ENCODE results near the gene FALEC.

FALEC gene

GRCh38 chr1:150545486-150546032 is 30.0 kb downstream of the FALEC start:
- H3K27ac ChIP-seq = no peak overlapping the region
- TF ChIP-seq, protein P1, sequence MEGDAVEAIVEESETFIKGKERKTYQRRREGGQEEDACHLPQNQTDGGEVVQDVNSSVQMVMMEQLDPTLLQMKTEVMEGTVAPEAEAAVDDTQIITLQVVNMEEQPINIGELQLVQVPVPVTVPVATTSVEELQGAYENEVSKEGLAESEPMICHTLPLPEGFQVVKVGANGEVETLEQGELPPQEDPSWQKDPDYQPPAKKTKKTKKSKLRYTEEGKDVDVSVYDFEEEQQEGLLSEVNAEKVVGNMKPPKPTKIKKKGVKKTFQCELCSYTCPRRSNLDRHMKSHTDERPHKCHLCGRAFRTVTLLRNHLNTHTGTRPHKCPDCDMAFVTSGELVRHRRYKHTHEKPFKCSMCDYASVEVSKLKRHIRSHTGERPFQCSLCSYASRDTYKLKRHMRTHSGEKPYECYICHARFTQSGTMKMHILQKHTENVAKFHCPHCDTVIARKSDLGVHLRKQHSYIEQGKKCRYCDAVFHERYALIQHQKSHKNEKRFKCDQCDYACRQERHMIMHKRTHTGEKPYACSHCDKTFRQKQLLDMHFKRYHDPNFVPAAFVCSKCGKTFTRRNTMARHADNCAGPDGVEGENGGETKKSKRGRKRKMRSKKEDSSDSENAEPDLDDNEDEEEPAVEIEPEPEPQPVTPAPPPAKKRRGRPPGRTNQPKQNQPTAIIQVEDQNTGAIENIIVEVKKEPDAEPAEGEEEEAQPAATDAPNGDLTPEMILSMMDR (IDR thresholded peaks at IDR 0.05) = no peak
- no peak for TF ChIP-seq ZFX (IDR thresholded peaks at IDR 0.05; ENCODE audit: borderline replicate concordance)

GRCh38 chr1:150546294-150546937 is 30.9 kb downstream of the FALEC start:
- TF ChIP-seq ZFX (IDR thresholded peaks at IDR 0.05; ENCODE audit: borderline replicate concordance) = no peak
- TF ChIP-seq, protein P1 (IDR thresholded peaks at IDR 0.05) = no peak

DNA sequence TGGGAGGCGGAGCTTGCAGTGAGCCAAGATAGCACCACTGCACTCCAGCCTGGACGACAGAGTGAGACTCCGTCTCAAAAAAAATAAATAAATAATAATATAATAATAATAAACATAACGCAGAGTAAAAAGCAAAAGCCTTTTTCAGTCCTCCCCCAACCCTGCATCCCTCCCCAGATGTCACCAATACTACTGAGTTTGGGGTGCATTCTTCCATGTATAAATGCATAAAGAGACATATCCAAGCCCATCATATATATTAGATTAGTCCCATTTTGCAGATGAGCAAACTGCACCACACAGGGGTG is 32.7 kb downstream of the FALEC start:
- TF ChIP-seq ZFX (IDR thresholded peaks at IDR 0.05; ENCODE audit: borderline replicate concordance) = no peak
- TF ChIP-seq, protein P1 (IDR thresholded peaks at IDR 0.05) = no peak
- peak overlapping the region; percentile 66 for H3K27ac ChIP-seq

More at GRCh38 chr1:150546294-150546937, 30.9 kb downstream of the FALEC start:
- H3K27ac ChIP-seq = no peak overlapping the region

DNA sequence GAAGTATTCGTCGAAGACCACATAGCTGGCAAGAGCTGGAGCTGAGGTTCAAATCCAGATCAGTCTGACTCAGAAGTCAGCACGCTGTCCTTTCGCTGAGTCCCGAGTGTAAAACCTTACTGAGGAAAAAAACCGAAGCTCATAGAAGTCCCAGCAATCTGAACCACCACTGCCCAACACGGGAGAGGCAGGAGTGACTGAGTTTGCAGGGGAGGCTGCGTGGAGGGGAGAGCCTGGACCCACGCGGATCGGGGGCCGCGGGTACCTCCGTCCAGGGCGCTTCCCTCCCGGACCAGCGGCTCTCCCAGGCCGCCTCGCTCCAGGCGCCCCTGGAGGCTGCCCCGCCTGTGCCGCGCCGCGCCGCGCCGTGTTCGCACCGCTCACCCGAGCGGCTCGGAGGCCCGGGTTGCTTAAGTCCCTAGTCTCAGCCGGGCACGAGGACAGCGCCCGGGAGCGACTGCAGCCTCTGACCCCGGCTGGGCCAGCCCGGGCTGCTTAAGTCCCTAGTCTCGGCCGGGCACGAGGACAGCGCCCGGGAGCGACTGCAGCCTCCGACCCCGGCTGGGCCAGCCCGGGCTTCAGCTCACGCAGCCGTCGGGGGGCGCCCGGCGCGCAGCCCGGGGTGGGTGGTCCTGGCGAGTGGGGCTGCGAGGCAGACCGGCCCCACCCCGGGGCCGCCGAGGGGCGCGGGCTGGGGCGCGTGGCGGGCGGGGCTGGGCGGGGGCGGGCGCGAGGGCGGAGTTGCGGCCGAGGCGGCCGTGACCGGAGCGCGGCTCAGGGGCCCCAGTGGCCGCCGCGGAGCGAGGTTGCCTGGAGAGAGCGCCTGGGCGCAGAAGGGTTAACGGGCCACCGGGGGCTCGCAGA is 33.3 kb downstream of the FALEC start, which contains the start of gene ADAMTSL4:
ADAMTSL4 (plus strand) TSS at position 777 of the 864 bp plus-strand sequence. CDS start 2,881 bp downstream, outside the sequence.
- H3K27ac ChIP-seq = peak within 1 kb of the TSS; percentile 66
- TF ChIP-seq, protein P1 (IDR thresholded peaks at IDR 0.05) = peak; percentile 48
- no peak for TF ChIP-seq ZFX (IDR thresholded peaks at IDR 0.05; ENCODE audit: borderline replicate concordance)

GRCh38 chr1:150549496-150550221 is 34.1 kb downstream of the FALEC start:
- TF ChIP-seq, protein P1 (IDR thresholded peaks at IDR 0.05) = no peak
- no peak for TF ChIP-seq ZFX (IDR thresholded peaks at IDR 0.05; ENCODE audit: borderline replicate concordance)
- peak overlapping the region; percentile 66; the same call in 1 of the 2 replicates for H3K27ac ChIP-seq

DNA sequence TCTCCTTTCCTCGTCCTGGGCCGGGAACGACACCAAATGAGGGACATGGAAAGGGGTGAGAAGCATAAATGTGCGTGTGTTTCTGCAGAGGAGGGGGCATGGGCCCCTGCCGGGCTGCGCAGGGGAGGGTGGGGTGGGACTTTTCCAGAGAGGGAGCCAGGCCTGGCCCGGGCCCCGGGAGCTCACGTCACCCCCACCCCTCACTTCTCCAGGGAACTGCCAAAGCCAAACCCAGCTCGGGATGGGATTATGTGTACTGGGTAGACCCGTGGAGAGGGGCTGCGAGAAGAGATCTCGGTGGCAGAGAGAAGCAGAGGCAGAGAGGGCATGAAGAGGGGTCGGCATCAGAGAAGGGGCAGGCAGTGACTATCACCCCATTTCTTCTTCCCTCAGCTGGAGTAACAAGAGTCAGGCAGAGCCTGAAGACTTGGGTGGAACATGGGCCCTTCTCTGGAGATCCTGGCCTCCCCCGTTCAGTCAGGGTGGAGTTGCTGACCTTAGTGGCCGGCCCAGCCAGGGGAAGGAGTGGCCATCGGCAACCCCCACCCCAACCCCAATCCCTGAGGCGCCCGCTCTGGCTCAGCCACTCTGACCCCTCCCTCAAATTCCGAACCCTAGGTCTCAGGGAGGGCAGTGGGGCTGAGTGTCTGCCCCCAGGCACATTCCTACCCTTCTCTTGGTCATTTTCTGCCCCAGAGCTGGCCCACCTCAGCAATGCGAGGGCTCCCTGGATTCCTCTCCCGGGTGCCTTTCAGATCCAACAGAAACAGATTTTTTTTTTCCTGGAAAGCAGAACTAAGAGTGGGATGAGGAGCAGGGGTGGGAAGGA is 34.9 kb downstream of the FALEC start:
- TF ChIP-seq, protein P1 (IDR thresholded peaks at IDR 0.05) = no peak
- no peak for TF ChIP-seq ZFX (IDR thresholded peaks at IDR 0.05; ENCODE audit: borderline replicate concordance)
- H3K27ac ChIP-seq = no peak overlapping the region

Measured in 22Rv1 (cell line).